NB4 (cell line): ENCODE measurements around the gene CCDC85C.

Experiments used
- DNase-seq: peaks from one replicate; pipeline ENCODE4 v3.0.0; 2010; ENCODE audit warnings: low read depth
- H3K4me3 ChIP-seq: one replicate; pipeline ENCODE4 v1.5.1; 2011; ENCODE audit warnings: mild to moderate bottlenecking, low read depth, low read length, moderate library complexity
- CTCF ChIP-seq: IDR thresholded peaks from one replicate; pipeline ENCODE4 v1.5.1; 2012; ENCODE audit warnings: low read depth, low read length
- MAX ChIP-seq: IDR thresholded peaks from 2 replicates; pipeline ENCODE4 v1.6.1; 2011; ENCODE audit warnings: low read depth, low read length
- MYC ChIP-seq: IDR thresholded peaks from 2 replicates; pipeline ENCODE4 v1.6.1; 2011; ENCODE audit warnings: low read depth, low read length
- POLR2A ChIP-seq: IDR thresholded peaks from 2 replicates; pipeline ENCODE4 v1.6.1; 2011; ENCODE audit warnings: mild to moderate bottlenecking; ENCODE audit not compliant: insufficient read length; ENCODE audit errors: extremely low read depth

The CCDC85C gene

DNA sequence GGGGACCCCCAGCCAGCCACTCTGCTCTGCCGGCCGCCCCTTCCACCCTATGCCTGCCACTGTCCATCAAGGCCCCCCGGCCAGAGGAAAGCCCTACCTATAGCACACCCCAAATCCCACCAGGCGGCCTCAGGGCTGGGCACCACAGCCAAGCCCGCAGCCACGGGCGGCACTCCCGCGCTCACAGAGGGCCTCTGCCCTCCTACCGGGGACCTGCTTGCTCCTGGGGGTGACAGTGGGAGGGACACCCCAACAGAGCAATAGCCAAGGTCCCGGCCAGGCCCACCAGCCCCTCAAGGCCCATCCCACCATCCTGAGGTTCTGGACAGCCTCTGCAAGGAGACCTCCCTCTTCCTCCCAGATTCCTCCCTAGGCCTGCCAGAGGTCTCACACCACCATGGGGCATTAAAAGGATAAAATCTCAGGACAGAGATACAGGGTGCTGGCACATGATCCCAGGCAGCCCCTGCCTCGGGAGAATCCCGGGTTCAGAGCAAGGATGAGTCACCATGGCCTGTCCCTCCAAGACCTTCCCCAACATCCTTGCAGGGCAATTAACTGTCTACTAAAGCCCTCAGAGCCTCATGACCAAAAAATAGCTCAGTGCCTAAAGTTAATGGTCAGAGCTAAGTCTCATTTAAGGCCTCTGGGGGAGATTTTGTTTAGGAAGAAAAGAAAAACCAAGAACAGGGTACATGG is 17.1 kb downstream of the CCDC85C start:
- no peak for TF ChIP-seq CTCF
- no peak for TF ChIP-seq MYC
- no peak for TF ChIP-seq MAX
- H3K4me3 ChIP-seq, result no peak overlapping the region
- DNase-seq, result no peak

GRCh38 chr14:99586054-99586760 is 17.8 kb downstream of the CCDC85C start:
- no peak for TF ChIP-seq CTCF
- TF ChIP-seq POLR2A, result no peak
- TF ChIP-seq MAX, result no peak
- no peak for TF ChIP-seq MYC

DNA sequence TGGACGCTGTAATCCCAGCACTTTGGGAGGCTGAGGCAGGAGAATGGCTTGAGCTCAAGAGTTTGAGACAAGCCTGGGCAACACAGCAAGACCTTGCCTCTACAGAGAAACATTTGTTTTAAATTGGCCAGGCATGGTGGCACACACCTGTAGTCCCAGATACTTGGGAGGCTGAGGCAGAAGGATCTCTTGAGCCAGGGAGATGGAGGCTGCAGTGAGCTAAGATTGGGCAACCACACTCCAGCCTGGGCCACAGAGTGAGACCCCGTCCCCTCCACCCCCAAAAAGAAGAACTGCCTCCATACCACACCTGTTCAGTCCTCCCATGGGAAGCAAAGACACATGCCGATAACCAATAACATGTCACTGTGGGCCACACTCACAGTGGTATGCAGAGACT is 19.2 kb downstream of the CCDC85C start:
- H3K4me3 ChIP-seq, result no peak overlapping the region
- TF ChIP-seq POLR2A, result no peak
- no peak for TF ChIP-seq MAX
- no peak for TF ChIP-seq MYC
- TF ChIP-seq CTCF, result no peak
- DNase-seq, result no peak

More at GRCh38 chr14:99586054-99586760, 17.8 kb downstream of the CCDC85C start:
- H3K4me3 ChIP-seq, result no peak overlapping the region
- DNase-seq, result no peak

- TF ChIP-seq MYC, result no peak
- TF ChIP-seq CTCF, result no peak
- TF ChIP-seq POLR2A, result no peak
- TF ChIP-seq MAX, result no peak
- no peak for DNase-seq
- H3K4me3 ChIP-seq, result no peak overlapping the region
Observed at GRCh38 chr14:99581938-99582337, 22.1 kb downstream of the CCDC85C start.

DNA sequence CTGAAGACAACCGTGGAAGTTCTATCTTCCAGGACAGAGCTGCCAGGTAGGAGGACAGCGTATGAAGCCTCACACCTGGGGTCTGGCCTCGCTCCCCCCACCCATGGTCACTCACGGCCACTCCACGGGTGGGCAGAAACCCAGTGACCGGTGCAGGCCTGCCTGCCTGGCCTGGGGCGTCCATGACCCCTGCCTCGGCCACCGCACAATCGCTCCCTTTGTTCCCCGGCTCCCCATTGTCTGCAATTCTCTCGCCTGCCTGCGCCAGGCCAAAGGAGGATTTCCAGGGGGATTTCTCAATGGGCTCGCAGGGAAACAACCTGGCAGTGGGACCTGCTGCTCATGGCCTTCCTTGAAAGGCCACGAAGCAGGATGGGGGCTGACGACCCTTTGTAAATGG is 22.6 kb downstream of the CCDC85C start:
- TF ChIP-seq POLR2A (no peak), MYC (no peak), MAX (no peak), CTCF (no peak)
- no peak overlapping the region for H3K4me3 ChIP-seq
- DNase-seq, result no peak
